ENCODE measurements around the gene PAM.

The PAM gene

GRCh38 chr5:102888483-102888882 lies 133.4 kb downstream of the PAM start:
- no peak for DNase-seq (ENCODE audit: low read depth, low spot score)
- TF ChIP-seq, protein P1, sequence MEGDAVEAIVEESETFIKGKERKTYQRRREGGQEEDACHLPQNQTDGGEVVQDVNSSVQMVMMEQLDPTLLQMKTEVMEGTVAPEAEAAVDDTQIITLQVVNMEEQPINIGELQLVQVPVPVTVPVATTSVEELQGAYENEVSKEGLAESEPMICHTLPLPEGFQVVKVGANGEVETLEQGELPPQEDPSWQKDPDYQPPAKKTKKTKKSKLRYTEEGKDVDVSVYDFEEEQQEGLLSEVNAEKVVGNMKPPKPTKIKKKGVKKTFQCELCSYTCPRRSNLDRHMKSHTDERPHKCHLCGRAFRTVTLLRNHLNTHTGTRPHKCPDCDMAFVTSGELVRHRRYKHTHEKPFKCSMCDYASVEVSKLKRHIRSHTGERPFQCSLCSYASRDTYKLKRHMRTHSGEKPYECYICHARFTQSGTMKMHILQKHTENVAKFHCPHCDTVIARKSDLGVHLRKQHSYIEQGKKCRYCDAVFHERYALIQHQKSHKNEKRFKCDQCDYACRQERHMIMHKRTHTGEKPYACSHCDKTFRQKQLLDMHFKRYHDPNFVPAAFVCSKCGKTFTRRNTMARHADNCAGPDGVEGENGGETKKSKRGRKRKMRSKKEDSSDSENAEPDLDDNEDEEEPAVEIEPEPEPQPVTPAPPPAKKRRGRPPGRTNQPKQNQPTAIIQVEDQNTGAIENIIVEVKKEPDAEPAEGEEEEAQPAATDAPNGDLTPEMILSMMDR (IDR thresholded peaks at IDR 0.05; ENCODE audit: low read depth, low read length): no peak

GRCh38 chr5:102889033-102889432 lies 133.9 kb downstream of the PAM start:
- H3K4me3 ChIP-seq (ENCODE audit: low read depth, low read length): no peak overlapping the region
- TF ChIP-seq, protein P1 (IDR thresholded peaks at IDR 0.05; ENCODE audit: low read depth, low read length): no peak
- no peak for DNase-seq (ENCODE audit: low read depth, low spot score)
- in situ Hi-C loops (cut with HindIII; ENCODE audit: low sequenced_read_pairs): no loop called here

More at GRCh38 chr5:102888483-102888882, 133.4 kb downstream of the PAM start:
- no peak overlapping the region for H3K4me3 ChIP-seq (ENCODE audit: low read depth, low read length)
- in situ Hi-C loops (cut with HindIII; ENCODE audit: low sequenced_read_pairs): no loop called here

GRCh38 chr5:102890133-102890532 lies 135.0 kb downstream of the PAM start:
- H3K4me3 ChIP-seq (ENCODE audit: low read depth, low read length): no peak overlapping the region
- DNase-seq (ENCODE audit: low read depth, low spot score): no peak
- in situ Hi-C loops (cut with HindIII; ENCODE audit: low sequenced_read_pairs): no loop called here
- TF ChIP-seq, protein P1 (IDR thresholded peaks at IDR 0.05; ENCODE audit: low read depth, low read length): no peak

GRCh38 chr5:102891175-102891574 lies 136.1 kb downstream of the PAM start:
- TF ChIP-seq, protein P1 (IDR thresholded peaks at IDR 0.05; ENCODE audit: low read depth, low read length): no peak
- in situ Hi-C loops (cut with HindIII; ENCODE audit: low sequenced_read_pairs): no loop called here
- H3K4me3 ChIP-seq (ENCODE audit: low read depth, low read length): no peak overlapping the region
- DNase-seq (ENCODE audit: low read depth, low spot score): no peak

GRCh38 chr5:102893942-102894341 lies 138.8 kb downstream of the PAM start:
- in situ Hi-C loops (cut with HindIII; ENCODE audit: low sequenced_read_pairs): no loop called here
- H3K4me3 ChIP-seq (ENCODE audit: low read depth, low read length): no peak overlapping the region
- DNase-seq (ENCODE audit: low read depth, low spot score): no peak
- TF ChIP-seq, protein P1 (IDR thresholded peaks at IDR 0.05; ENCODE audit: low read depth, low read length): no peak

DNA sequence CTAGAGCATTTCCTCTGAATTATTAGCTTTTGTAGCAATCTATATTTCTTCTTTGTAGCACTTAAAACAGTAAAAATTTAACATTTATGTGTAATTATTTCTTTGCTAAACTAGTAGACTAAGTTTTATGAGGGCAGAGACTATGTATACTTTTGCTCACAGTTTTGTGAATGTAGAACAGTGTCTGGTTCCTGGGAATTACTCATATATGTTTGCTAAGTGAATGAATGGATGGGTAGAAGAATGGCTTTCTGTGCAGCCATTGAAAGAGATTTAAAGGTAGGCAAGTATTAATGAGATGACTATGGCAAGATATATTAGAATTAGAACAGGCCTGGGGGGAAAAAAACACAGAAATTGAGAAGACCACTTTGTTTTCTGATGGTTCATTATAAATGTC lies 140.1 kb downstream of the PAM start:
- no peak for DNase-seq (ENCODE audit: low read depth, low spot score)
- H3K4me3 ChIP-seq (ENCODE audit: low read depth, low read length): no peak overlapping the region
- TF ChIP-seq, protein P1 (IDR thresholded peaks at IDR 0.05; ENCODE audit: low read depth, low read length): no peak
- in situ Hi-C loops (cut with HindIII; ENCODE audit: low sequenced_read_pairs): no loop called here

DNA sequence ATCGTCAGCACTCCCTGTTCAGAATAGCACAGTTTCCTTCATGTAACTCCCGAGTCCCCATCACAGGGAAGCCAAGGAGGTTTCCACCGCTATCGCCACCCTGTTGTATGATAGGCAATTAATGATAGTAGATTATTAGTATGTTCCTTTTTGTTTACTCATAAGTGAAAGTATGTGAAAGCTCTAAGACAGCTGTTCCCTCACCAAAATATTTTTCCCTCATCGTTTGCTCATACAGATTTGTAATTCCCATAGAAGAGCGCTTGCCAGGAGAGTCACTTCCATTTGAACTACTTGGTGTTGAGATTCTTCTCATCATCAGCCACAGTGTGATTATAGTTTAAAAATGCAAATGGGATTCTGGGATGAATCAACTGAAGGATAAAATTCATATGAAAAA lies 140.9 kb downstream of the PAM start:
- in situ Hi-C loops (cut with HindIII; ENCODE audit: low sequenced_read_pairs): no loop called here
- TF ChIP-seq, protein P1 (IDR thresholded peaks at IDR 0.05; ENCODE audit: low read depth, low read length): no peak
- no peak for DNase-seq (ENCODE audit: low read depth, low spot score)
- H3K4me3 ChIP-seq (ENCODE audit: low read depth, low read length): no peak overlapping the region
